CD14-positive monocyte (primary cell): ENCODE data around the gene XIRP2. TPM values are rescaled to one million over a fixed set of nuclear protein-coding genes. Genes with fewer than 3 reads are reported as not detected.

ENCODE experiments used
- DNase-seq, 3 donors: peaks; one replicate each; pipeline ENCODE4 v3.0.0-alpha.2; 2011 to 2022
- H2AFZ ChIP-seq: 2 replicates; pipeline ENCODE4 v1.6.0; 2012; ENCODE audit warnings: mild to moderate bottlenecking, low read depth, low read length, inconsistent platforms; ENCODE audit not compliant: insufficient read depth, poor library complexity, severe bottlenecking
- H3K27ac ChIP-seq, 2 donors: 1 replicate in 1 of 2; 2 replicates in 1 of 2; pipeline ENCODE4 v1.5.1; 2012 to 2013; ENCODE audit warnings: low read length in 2 of 2, control low read depth in 1 of 2, inconsistent platforms in 1 of 2, low read depth in 1 of 2, mild to moderate bottlenecking in 1 of 2
- H3K27me3 ChIP-seq, 2 donors: one replicate each; pipeline versions ENCODE4 v1.6.0 to v1.6.1; 2011 to 2013; ENCODE audit warnings: low read length in 2 of 2; ENCODE audit not compliant: control insufficient read depth in 2 of 2, insufficient read depth in 2 of 2
- H3K36me3 ChIP-seq, 2 donors: replicated peaks in 1 of 2; 1 replicate in 1 of 2; 2 replicates in 1 of 2; pipeline versions ENCODE4 v1.5.1 to v1.6.1; 2012 to 2013; ENCODE audit warnings: low read length in 2 of 2, control low read depth in 1 of 2, inconsistent platforms in 1 of 2, mild to moderate bottlenecking in 1 of 2; ENCODE audit not compliant: insufficient read depth in 2 of 2, control insufficient read depth in 1 of 2
- H3K4me1 ChIP-seq, 2 donors: 1 replicate in 1 of 2; 2 replicates in 1 of 2; pipeline versions ENCODE4 v1.5.1 to v1.6.1; 2012 to 2013; ENCODE audit warnings: low read length in 2 of 2, control low read depth in 1 of 2, inconsistent platforms in 1 of 2, mild to moderate bottlenecking in 1 of 2, moderate library complexity in 1 of 2; ENCODE audit not compliant: insufficient read depth in 2 of 2, control insufficient read depth in 1 of 2
- H3K4me2 ChIP-seq: replicated peaks from 2 replicates; pipeline ENCODE3; 2012; ENCODE audit warnings: low read length, moderate library complexity, mild to moderate bottlenecking; ENCODE audit not compliant: poor library complexity, severe bottlenecking; ENCODE audit errors: extremely low read depth
- H3K4me3 ChIP-seq, 3 experiments: fragments of 200-600 bp in 1 of 3; sonication (generic) in 1 of 3; replicated peaks in 1 of 3; 1 replicate in 2 of 3; 2 replicates in 1 of 3; pipeline ENCODE4 v1.5.1; 2011 to 2013; ENCODE audit warnings: low read length in 3 of 3, mild to moderate bottlenecking in 3 of 3, control low read depth in 2 of 3, low read depth in 2 of 3, inconsistent platforms in 1 of 3, moderate library complexity in 1 of 3
- H3K79me2 ChIP-seq: 2 replicates; pipeline ENCODE4 v1.6.0; 2012; ENCODE audit warnings: mild to moderate bottlenecking, control low read depth, inconsistent platforms, low read length, moderate library complexity; ENCODE audit not compliant: insufficient read depth
- H3K9ac ChIP-seq: 2 replicates; pipeline ENCODE4 v1.6.0; 2017; ENCODE audit warnings: low read length, mild to moderate bottlenecking; ENCODE audit not compliant: insufficient read depth, poor library complexity, severe bottlenecking
- H3K9me3 ChIP-seq, 2 donors: replicated peaks in 1 of 2; 1 replicate in 1 of 2; 2 replicates in 1 of 2; pipeline versions ENCODE4 v1.5.1 to v1.6.1; 2012 to 2013; ENCODE audit warnings: low read length in 2 of 2, control low read depth in 1 of 2; ENCODE audit not compliant: control insufficient read depth in 1 of 2, insufficient read depth in 1 of 2
- H4K20me1 ChIP-seq: 2 replicates; pipeline ENCODE4 v1.6.0; 2012; ENCODE audit warnings: mild to moderate bottlenecking, low read length, control low read depth, moderate library complexity; ENCODE audit not compliant: insufficient read depth
- H3K27ac Mint-ChIP-seq, 7 donors: one replicate each; pipeline ENCODE4 v1.8.0; 2020; ENCODE audit warnings: mild to moderate bottlenecking in 7 of 7, mixed read lengths in 7 of 7, moderate library complexity in 6 of 7, inconsistent platforms in 2 of 7
- H3K27me3 Mint-ChIP-seq, 3 donors: one replicate each; pipeline ENCODE4 v1.8.0; 2021 to 2022; ENCODE audit warnings: low read depth in 3 of 3, mild to moderate bottlenecking in 3 of 3, mixed read lengths in 3 of 3, moderate library complexity in 3 of 3, inconsistent platforms in 1 of 3
- H3K36me3 Mint-ChIP-seq, 2 donors: one replicate each; pipeline ENCODE4 v1.8.0; 2020; ENCODE audit warnings: mixed read lengths in 2 of 2, inconsistent platforms in 1 of 2, mild to moderate bottlenecking in 1 of 2
- H3K4me1 Mint-ChIP-seq: one replicate; pipeline ENCODE4 v1.8.0; 2020; ENCODE audit warnings: mild to moderate bottlenecking, mixed read lengths
- H3K4me3 Mint-ChIP-seq, 2 donors: one replicate each; pipeline ENCODE4 v1.8.0; 2020; ENCODE audit warnings: mild to moderate bottlenecking in 2 of 2, mixed read lengths in 2 of 2, moderate library complexity in 1 of 2
- H3K9me3 Mint-ChIP-seq, 7 donors: one replicate each; pipeline ENCODE4 v1.8.0; 2020 to 2022; ENCODE audit warnings: mixed read lengths in 7 of 7, mild to moderate bottlenecking in 6 of 7, moderate library complexity in 6 of 7, inconsistent platforms in 2 of 7
- CTCF ChIP-seq: fragments of 200-600 bp; IDR thresholded peaks from one replicate; pipeline ENCODE4 v1.8.0; 2022; ENCODE audit warnings: antibody characterized with exemption, mild to moderate bottlenecking
- WGBS: methylation state at CpG from one replicate; pipeline ENCODE4 v1.1.5; 2013; ENCODE audit warnings: missing lambda C conversion rate; ENCODE audit not compliant: insufficient coverage; 5-methylcytosine and 5-hydroxymethylcytosine counted together
- intact Hi-C, 2 donors: fragments of 100-400 bp; cut with micrococcal nuclease; formaldehyde crosslinking; loops; one replicate each; pipeline versions ENCODE4 v1.15.0 to v1.15.1; 2023
- polyA plus RNA-seq, 3 donors: library from polyadenylated mRNA; depleted of rRNA in 1 of 3; unstranded in 2 of 3; stranded (reverse) in 1 of 3; fragments of 300-500 nt in 2 of 3; fragments of >200 nt in 1 of 3; fragmentation: Illumina TruSeq in 2 of 3; gene quantifications; 1 replicate in 2 of 3; 2 replicates in 1 of 3; pipeline ENCODE4 v1.2.3, GENCODE V29; 2012 to 2021

XIRP2 gene
- polyA plus RNA-seq, 3 donors: not detected

DNA sequence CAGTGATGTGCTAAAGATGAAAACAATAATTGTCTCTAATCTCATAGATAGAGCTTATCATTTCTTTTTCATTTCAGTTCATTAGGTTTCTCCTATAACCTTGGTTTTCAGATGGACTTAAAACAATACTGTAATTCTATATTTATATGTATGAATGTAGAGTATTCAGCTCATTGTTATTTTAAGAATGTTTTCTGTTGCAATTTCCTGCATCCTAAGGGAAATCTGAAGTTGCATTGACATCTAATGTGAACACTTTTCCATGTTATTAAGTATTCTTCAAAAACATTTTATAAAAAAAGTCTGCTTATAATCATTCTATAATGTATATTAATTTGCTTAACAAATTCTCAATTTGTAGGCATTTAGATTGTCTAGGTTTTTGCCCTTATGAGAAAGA is 288.9 kb downstream of the XIRP2 start:
- no peaks in the 10 kb centered on the region for H3K4me1 ChIP-seq
- no peaks in the 10 kb centered on the region for H3K4me1 Mint-ChIP-seq

DNA sequence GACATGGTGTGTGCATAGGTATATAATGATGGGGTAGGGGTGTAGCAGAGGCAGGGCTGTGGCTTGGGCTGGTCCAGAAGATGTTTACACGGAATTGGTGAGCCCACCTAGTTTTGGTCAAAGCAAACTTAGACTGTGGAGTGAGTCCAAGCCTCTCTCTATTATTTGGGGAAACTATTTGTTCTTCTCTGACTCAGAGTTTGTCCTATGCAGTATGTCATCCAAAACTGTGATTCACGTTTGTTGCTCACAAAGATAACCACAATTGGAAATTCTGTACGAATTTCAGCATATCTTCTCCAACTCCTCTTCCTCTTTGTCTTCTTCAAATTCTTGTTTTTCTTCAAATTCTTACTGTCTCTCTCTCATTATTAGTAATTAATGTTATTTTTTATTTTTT is 292.9 kb downstream of the XIRP2 start:
- H3K27ac ChIP-seq: no peak overlapping the region
- no peaks in the 10 kb centered on the region for H3K27me3 ChIP-seq
- no peak overlapping the region for H3K27ac Mint-ChIP-seq
- no peaks in the 10 kb centered on the region for H3K4me1 Mint-ChIP-seq
- intact Hi-C loops: no loop called here
- no peak overlapping the region for H2AFZ ChIP-seq
- no peaks in the 10 kb centered on the region for H3K36me3 ChIP-seq
- H3K4me3 ChIP-seq: no peak overlapping the region
- H3K36me3 Mint-ChIP-seq: no peaks in the 10 kb centered on the region
- H3K9me3 ChIP-seq: no peaks in the 10 kb centered on the region
- no peak overlapping the region for H3K9ac ChIP-seq
- no peak for TF ChIP-seq CTCF
- no peaks in the 10 kb centered on the region for H3K27me3 Mint-ChIP-seq
- no peak overlapping the region for H3K4me2 ChIP-seq
- no peak overlapping the region for H3K4me3 Mint-ChIP-seq
- 83% methylated on average over 1 of the region's 3 CpGs for WGBS
- no peaks in the 10 kb centered on the region for H3K79me2 ChIP-seq
- no peak for DNase-seq
- H3K4me1 ChIP-seq: no peaks in the 10 kb centered on the region
- peaks cover 0 to 5% (median 3%) of the 10 kb centered on the region in 7 donors for H3K9me3 Mint-ChIP-seq
- no peaks in the 10 kb centered on the region for H4K20me1 ChIP-seq

More for the DNA sequence above, 288.9 kb downstream of the XIRP2 start:
- Histone ChIP-seq H3K79me2 (no peaks in the 10 kb centered on the region), H2AFZ (no peak overlapping the region), H3K27ac (no peak overlapping the region), H3K9ac (no peak overlapping the region), H3K36me3 (no peaks in the 10 kb centered on the region), H3K4me2 (no peak overlapping the region), H3K27me3 (no peaks in the 10 kb centered on the region), H4K20me1 (no peaks in the 10 kb centered on the region), H3K9me3 (peaks cover 0 to 3% of the 10 kb centered on the region in 2 donors), H3K4me3 (no peak overlapping the region)
- no peak for TF ChIP-seq CTCF
- DNase-seq: no peak
- no peaks in the 10 kb centered on the region for H3K36me3 Mint-ChIP-seq
- no peak overlapping the region for H3K27ac Mint-ChIP-seq
- H3K4me3 Mint-ChIP-seq: no peak overlapping the region
- no peaks in the 10 kb centered on the region for H3K27me3 Mint-ChIP-seq
- H3K9me3 Mint-ChIP-seq: peaks cover 5 to 18% (median 11%) of the 10 kb centered on the region in 7 donors
- intact Hi-C loops: no loop called here
